Epidermal melanocyte (primary cell): ENCODE results near the gene SIKE1.
"Not testable (repeated sequence)": the region's sequence is repeated elsewhere in the genome, so short reads cannot be mapped to it uniquely, and the experiment has no call there.

ENCODE experiments used
- DNase-seq: peaks from one replicate; pipeline ENCODE4 v3.0.0; 2011; ENCODE audit warnings: low spot score; ENCODE audit not compliant: insufficient read length

SIKE1 gene

DNA sequence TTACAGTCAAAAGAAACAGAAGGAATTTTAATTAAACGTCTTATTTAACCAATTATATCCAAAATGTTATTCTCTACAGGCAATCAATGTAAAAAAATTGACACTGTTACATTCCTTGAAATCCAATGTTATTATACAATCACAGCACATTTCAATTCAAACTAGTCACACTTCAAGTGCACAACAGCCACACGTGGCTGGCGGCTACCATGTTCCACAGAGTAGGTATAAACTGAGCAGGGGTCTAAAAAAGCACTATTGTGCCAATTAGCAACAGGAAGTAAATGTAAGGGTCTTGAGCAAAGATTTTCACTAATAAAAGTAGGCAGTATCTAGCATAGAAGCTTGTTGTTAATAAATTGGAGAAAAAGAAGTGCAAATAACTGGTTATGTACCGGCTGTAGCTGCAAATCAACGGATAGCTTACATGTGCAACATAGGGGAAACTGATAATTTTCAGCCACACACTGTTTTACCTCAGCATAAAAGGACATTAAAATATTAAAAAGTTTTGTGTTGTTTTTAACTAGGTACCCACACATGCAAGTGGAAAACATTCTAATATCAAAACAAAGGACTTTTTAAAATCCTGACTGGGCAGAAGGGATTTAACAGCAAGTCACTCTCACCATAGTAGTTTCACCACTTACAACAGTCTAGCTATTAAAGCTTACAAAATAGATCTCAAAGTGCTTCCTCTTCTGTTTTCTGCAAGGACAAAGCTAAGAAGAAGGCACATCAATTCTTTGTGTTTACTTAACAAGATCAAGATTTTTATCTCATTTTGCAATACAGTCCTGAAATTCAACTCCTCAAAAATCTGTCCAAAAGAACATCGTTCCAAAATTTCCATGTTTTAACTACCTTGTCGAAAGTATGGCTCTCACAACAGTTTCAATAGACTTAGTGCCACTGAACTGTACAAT, 25.2 kb downstream of the SIKE1 start:
- no peak for DNase-seq

DNA sequence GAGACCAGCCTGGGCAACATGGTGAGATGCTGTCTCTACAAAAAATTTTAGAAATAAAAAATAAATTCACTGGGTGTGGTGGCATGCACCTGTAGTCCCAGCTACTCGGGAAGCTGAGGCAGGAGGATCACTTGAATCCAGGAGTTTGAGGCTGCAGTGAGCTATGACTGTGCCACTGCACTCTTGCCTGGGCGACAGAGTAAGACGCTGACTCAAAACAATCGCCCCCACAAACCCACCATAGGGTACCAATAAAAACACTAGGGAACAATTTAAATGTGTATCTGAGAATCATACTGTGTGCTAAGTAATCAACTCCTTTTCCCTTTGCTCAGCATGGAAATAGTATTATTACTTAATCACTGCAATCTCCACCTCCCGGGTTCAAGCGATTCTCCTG, 26.8 kb downstream of the SIKE1 start:
- DNase-seq, result not testable (repeated sequence)

DNA sequence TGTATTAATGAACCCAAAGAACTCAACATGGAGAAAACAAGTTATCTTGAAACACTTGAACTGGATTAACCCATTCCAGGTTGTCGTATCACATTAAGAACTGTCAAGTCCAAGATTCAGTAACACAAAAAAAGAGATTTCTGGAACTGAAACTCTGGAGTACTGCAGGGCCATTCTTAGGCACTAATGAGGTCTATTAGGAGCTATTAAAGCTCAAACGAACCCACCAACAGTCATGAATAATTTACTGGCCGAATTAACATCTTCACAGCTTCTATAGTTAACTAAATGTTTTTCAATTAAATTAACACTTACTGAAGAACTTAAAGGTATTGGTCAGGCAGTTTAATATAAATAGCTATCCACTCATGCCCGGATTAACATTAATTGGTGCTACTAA, 27.3 kb downstream of the SIKE1 start:
- no peak for DNase-seq

DNA sequence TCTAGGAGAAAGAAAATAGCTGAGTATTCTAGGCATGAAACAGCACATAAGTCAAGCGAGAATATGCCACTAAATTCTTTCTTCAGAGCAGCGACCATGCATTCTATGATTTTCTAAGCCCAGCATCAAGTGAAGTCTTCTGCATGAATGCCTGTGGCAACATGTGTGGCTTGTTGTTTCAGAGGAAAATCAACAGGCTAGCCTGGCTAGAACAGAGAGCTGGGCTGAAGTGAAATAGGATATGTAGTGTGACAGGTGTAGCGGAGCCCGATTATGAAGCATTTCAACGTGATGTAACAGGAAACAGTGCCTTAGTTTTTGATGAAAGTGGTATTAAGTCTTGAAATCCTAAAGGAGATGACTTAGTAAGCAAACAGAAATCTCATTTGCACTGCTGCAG, 29.7 kb downstream of the SIKE1 start:
- DNase-seq, result no peak

DNA sequence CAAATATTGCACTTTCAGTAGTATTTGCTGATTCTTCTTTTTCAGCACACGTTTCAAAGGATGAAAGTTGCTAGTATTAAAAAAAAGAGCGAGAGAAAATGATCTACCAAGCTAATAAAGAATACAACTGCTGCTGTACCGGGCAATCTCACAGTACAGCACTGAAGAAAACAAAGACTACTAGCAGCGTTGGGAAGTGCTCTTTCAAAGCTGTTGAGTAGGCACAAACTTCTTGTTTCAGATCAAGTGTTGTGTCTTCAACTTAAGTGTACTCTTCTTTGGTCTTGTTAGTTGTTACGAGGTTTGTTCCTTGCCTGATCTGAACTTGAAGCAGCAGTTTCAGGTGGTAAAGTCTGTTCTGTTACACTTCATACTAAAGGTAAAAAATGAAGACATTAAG, 30.6 kb downstream of the SIKE1 start:
- no peak for DNase-seq

DNA sequence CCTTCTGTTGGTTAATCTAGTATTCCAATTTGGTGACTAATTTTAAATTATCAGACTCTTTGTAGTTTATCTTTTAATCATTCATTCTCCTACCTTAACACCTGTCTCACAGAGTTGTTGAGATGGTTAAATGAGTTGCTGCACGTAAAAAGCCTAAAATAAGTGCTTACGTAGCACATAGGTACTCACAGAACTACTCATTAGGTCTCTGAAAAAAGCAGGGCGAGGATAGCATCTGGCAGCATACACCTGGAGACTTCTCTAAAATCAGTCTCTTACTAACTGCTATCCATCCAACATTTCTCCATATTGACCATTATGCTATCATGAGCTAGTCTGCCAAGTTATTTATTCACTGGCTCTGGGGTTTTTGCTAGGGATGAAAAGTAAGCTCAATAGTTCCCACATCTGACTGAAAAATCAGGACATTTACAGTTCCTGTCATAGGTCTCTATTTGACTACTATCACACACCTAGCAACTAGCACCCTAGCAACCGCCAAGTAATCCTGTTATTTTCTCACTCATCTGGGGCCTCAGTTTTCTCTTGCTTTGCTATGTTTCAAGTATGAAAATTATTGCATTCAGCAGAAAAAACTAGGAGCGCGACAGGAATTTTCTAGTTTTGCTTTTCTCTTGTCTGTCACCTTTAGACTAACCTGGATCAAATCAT, 33.9 kb downstream of the SIKE1 start:
- no peak for DNase-seq

DNA sequence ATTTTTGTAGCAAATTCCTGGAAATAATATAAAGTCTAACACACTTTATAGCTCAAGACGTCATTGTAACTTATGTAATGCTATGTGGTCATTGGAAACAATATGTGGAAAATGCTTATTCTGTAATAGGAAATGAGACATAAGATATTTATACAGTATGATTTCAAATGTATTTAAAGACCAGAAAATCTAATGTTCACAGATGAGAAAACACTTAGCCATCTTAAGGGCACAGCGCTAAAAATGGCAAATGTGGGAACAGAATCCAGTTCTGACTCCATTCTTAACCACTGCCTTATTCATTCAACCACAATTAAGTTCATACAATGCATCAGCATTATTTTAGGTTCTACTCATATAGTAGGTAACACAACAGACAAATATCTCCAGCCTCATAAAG, 35.2 kb downstream of the SIKE1 start:
- no peak for DNase-seq

DNA sequence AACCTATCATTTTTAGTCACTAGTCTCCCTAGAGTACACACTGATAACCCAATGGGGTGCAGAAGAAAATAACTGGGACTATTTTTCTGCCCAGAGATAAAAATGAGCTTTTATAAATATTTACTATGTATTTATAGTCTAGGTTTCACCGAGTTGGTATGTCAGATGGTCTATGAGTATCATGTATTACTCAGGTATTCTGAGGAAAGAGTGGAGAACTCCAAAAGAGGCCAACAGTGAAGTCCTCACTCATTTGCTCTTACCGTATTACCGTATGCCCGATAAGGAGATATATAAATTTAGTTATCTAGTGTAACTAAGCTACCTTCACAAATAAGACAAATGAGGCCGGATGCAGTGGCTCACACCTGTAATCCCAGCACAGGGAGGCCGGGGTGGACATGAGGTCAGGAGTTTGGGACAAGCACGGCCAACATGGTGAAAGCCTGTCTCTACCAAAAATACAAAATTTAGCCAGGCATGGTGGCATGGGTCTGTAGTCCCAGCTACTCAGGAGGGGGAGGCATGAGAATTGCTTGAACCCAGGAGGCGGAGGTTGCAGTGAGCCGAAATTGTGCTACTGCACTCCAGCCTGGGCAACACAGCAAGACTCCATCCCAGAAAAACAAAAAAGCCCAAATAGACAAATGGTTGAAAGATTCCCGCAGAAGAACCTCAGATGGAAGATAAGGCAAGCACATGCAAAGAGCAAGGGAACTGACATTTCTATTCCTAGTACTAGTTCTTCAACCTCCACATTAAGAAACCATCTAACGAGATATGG, 38.3 kb downstream of the SIKE1 start:
- no peak for DNase-seq

DNA sequence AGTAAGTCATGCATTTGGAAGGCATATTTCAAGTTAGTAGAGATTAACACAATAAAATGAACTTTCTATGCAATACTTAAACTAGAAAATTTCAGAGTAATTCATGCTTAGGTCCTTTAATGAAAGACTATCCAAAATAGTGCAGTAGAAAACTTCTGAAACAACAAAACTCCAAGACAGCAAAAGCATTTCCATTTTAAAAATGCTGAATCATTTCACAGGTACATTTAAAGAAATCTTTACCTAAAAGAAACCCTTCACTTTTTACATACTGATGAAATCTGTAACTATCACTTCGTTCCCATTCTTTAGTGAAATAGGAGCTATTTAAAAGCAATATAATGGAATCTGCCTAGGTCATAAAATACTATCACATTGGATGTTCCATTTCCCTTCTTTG, 40.2 kb downstream of the SIKE1 start:
- DNase-seq, result no peak

DNA sequence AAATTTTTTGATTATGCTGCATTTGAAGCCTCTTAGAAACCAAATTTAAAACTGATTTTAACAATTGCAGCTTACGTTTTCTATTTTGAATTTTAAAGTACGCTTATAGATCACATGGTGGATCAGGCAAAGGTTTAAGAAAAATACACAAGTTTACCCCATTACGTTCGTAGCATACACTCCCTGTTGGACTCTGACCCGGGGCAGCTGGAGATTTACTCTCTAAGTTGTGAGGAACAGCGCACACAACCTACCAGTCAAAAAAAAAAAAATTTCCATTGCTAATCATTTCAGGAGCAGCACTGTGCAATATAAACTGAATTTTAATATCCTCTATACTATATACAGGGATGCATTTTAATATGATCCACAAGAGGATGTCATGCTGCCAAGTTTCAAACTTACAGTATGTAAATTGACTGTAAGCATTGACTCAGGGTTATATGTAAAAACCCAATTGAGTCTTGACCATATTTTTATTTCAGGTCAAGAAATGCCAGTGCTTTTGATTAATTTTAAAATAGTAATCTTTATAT, 43.1 kb downstream of the SIKE1 start:
- DNase-seq, result no peak

DNA sequence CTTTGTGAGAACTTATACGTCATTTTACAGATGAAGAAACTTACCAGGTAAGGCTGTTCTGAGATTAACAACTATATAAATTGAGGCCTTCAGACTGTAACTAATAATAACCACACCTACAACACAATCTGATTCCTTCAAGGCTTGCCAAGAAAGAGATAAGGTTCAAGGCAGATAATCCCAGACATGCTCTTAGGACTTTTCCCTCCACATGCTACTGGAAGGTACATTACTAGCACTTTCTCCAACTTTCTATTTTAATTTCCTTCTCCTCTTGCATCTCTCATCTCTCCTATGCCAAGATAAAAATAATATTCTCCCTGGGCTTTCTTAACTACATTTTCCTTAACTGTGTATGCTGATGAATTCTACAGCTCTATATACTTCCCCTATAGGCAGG, 45.0 kb downstream of the SIKE1 start:
- DNase-seq, result no peak

DNA sequence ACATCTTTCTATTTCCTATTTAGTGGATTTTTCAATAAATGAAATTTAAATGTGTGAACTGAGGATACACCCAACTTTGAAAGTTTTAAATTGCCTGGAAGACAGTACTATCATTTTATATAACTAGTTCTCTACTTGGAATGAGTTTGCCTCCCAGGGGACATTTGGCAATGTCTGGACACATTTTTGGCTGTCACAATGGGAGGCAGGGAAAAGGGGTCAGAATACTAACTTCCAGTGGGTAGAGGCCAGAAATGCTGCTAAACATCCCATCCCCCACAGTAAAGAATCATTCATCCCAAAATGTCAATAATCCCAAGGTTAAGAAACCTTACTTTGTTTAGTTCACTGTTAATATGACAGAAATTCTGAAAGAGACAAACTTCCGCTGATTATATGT, 50.7 kb downstream of the SIKE1 start:
- no peak for DNase-seq

DNA sequence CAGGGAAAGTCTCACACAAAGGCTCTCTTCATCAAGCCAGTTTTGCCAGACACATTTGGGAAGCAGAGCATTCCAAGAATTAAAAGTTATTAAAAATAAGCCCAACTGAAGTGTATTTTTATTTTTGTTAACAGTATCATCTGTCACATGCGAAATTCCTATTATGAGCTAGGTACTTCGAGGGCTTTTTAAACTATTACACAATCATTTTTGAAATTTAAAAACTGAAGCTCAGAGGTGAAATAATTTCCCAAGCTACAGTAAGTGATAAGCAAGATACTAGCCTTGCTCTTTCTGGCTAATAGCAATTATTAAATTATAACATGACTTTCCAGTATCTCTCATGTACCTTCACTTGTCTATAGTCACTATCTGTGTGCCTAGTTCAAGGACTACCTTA, 51.9 kb downstream of the SIKE1 start:
- no peak for DNase-seq

DNA sequence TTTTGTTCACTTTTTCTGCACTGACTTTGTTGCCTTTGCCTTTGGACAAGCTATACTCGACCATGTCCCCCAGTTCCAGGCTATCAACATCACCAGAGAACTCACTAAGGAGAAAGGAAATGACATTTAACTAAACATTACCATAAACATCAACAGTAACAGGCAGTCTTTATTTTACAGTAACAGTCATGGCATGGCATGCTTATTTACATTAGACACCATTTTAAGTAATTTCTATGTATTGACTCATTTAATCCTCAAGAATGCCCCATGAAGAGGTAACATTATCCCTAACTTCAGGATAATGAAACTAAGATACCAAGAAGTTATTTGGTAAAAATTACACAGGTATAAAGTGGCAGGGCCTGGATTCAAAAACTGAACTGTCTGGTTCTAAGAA, 55.3 kb downstream of the SIKE1 start:
- DNase-seq, result no peak

DNA sequence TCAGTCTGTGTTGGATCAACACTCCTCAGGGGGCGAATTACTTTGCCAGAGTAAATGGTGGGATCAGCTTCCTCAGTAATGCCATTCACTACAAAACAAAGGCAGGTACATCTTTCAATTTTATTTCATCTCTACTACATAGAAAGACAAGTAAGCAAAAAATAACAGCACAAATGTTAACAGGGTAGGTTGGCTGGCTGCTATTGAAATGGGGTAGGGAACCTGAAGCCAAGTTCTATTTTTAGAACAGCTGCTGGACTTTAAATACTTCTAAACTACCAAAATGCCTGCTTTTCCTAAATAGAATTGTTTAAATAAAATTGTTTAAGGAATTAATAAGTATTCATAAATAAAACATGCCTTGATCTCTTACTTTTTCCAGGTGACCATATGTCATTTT, 56.6 kb downstream of the SIKE1 start:
- DNase-seq, result no peak

DNA sequence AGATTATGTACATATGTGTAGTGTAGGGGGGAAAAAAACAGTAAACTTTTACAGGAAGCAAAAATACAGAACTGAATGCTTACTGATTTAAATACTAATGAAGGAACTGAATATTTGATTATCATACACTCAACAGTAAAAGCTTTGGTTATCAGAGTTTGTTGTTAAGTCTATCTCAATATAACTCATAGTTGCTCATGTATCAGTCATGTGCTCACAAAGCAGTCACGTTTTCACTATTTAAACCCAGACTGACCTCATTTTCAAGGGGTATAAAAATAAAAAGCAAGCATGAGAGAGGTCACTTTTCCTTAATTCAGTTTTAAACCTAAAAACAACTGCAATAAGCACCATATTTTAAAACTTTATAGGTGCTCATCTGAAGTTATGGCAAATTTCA, 57.0 kb downstream of the SIKE1 start:
- DNase-seq, result no peak

DNA sequence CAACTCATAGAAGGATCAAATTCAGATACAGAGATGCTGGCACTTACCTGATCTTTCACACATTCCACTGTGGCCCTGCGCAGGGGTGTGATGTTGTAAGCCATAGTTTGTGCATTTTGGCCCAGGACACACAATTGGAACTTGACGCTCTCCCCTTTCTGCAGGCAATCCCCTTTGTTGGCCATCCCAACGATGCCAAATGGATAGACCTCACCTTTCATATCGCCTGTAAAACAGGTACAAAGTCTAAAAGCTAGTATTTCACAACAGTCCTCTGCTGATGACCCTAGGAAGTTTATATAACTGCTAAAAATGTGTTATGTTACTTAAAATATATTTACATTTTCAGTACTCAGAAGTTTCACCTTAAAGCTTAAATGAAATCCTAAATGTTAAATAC, 60.0 kb downstream of the SIKE1 start:
- DNase-seq, result no peak
